C1 segment of cervical spinal cord (tissue), 14 donors: ENCODE measurements around the gene S100A1.
A peak's percentile ranks its signal among the peaks of the same experiment; 100 is the strongest.
"Not testable (repeated sequence)": the region's sequence is repeated elsewhere in the genome, so short reads cannot be mapped to it uniquely, and the experiment has no call there.

Experiments used
- DNase-seq, 14 donors: peaks; one replicate each; lab custom pipeline; 2025; lab: John Stamatoyannopoulos, UW

Gene S100A1

DNA sequence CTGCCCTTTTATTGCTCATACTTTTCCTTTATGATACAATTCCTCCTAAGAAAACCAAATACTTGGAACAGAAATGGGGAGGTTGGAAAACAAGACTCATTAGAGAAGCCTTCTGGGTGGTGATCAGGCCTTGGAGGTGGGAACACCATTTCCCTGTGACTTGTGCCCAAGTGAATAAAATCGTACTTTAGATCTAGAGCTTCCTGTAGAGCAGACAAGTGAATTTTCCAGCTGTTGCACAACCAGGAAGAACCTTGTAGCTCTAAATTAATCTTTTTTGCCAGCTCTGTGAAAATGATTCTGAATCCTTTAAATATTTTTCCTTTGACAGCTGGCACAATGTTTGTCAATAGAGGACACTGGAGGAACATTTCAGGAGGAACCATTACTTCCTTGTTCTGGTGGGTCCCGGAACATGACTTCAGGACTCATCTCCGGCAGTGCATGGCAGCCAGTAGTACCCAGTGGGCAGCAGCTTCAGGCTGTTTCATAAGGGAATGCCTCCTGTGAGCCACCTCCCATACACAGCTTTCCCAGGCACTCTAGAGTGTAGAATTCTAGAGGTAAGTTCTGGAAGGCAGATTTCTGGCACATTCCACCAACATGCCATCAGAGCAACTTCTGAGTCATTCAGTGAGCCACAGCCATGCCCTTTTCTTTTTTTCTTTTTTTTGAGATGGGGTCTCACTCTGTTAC, 24.7 kb downstream of the S100A1 start:
- DNase-seq: no peak

DNA sequence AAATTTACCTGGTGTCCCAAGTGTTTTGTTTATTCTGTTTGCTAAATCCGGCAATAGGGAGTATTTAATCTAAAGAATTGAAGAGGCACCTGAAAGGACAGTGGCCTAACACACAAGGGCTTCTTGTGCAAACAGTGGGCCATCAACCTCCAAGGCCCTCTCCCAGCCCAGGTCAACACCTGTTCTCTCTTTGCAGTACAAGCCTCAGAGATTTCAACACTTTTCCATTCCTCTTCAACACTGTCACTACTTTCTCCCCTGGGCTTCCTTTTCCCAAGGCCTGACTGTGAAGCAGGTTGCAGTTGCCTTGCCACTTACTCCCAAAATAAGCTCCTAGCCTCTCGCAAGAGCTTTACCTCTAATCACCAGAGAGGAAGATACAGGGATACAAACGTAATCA, 27.1 kb downstream of the S100A1 start:
- no peak for DNase-seq

DNA sequence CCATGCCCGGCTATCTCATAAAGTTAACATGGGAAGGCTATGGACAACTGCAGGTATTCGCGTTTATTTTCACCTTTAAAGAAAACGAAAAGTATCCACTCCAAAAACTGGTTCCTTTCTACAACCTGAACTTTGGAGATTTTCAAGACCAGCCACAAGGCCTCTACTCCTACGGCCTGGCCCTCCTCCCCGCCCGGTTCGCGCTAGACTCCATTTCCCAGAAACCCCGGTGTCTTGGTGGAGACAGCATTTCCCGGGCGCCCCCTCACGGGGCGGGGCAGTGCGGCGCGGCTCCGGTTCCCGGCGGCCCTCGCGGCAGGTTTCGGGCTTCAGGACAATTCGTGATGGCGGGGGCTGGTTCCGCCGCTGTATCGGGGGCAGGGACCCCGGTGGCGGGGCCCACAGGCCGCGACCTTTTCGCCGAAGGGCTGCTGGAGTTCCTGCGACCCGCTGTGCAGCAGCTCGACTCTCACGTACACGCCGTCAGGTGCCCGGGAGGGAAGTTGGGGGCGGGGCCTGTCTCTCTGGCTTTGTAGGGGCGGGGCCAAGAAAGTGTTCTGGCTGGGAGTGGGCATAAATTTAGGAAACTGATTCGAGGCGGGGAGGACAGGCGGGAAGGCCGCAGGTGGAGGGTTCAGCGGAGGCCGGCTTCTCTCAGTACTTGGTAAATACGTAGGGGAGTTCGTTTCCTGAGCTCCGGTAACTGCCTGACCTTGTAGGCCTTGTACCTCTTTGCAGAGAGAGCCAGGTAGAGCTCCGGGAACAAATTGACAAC, 30.4 kb downstream of the S100A1 start, which contains the start of gene SNAPIN:
TSS of gene SNAPIN (plus strand) at position 304 of the 775 bp plus-strand sequence. CDS start at position 345, 41 bp downstream.
- peak; percentile 23 to 98 (median 88) for DNase-seq

DNA sequence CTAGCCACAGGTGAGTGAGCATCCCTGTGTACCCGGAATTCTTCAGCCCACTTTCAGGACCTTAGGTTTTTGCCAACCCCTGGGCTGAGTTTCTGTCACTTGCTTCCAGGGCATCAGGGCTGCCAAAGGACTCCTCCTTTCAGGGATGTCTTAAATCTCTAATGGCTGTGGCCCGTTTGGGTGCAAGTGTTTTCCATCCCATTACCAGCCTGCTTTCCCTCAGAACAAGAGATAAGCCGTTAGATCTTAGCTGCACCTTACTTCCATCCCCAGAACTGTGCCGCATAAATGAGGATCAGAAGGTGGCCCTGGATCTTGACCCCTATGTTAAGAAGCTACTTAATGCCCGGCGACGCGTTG, 30.9 kb downstream of the S100A1 start:
- no peak for DNase-seq

DNA sequence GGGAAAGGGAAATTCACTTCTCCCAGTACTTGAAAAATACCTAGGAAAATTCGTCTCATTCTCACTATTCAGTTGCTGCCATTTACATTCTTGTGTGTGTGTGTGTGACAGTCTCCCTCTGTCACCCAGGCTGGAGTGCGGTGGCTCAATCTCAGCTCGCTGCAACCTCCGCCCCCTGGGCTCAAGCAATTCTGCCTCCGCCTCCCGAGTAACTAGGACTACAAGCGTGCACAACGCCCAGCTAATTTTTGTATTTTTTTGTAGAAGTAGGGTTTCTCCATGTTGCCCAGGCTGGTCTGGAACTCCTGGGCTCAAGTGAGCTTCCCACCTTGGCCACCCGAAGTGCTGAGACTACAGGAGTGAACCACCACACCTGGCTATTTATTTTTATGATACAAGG, 31.4 kb downstream of the S100A1 start:
- no peak for DNase-seq

DNA sequence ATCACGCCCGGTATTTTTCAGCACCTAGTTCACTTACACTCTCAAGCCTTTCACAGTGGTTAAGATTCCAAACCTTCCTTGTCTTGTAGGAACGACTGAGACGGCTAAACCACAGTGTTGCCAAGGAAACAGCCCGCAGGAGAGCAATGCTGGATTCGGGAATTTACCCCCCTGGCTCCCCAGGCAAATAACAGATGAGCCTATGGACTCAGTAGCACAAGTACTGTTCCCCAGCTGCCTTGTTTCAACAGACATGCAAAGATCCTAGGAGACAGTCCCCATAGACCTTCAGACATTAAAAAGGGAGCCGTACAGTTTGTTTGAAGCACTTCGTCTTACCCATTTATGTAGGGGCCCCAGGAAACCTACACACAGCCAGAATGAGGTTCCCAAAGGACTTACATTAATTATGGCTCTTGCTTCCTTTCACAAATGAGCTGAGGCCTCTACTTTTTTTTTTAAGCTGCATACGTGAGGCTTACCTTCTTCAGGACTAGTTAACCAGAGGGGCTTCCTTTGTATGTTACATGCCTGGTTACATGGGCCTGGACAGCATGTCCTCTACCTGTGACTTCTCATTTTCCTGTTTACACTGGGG, 33.0 kb downstream of the S100A1 start:
- no peak for DNase-seq

DNA sequence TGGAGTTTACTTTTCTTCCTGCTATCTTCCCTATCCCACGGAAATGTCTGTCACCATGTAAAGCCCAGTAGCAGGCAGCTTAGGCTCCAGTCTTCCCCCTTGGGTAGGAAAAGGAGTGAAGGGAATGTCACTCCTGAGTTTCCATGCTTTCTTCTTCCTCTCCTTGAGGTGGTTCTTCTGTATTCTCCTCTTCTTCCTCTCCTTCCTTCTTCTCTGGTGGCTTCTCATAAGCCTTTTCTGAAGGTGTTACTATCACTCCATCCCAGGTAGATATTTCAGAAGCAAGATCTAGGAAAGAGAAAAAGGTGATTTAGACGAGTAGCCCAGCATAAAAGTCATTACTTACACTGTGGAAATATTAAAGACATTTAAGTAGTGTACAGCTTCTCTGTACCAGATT, 34.0 kb downstream of the S100A1 start:
- no peak for DNase-seq

DNA sequence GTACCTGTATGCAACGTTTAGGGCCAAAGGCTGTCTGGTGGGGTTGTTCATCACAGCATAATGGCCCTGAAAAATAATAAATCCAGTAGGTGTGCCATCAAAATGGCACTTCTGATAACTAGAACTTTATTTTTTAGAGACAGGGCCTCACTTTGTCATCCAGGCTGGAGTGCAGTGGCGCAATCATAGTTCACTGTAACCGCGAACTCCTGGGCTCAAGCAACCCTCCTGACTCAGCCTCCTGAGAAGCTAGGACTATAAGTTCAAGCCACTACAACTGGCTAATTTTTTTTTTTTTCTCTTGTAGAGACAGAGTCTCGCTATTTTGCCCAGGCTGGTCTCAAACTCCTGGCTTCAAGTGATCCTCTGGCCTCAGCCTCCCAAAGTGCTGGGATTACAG, 35.0 kb downstream of the S100A1 start:
- no peak for DNase-seq

DNA sequence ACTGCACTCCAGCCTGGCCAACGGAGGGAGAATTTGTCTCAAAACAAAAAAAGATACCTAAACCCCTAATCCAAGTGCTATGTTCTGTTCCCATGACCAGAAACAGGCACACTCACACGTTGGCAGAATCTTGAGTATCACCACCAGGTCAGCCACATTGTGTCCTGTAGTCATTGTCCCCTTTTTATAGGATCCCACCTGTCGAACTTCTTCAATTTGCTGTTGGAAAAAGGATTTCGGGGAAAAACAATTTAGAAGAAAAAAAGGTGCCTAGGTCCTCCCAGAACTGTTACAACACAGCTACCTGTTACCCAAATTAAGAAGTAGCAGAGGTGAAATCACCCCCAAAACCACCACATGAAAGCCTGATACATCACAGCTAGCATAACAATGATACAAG, 39.2 kb downstream of the S100A1 start:
- DNase-seq: no peak

DNA sequence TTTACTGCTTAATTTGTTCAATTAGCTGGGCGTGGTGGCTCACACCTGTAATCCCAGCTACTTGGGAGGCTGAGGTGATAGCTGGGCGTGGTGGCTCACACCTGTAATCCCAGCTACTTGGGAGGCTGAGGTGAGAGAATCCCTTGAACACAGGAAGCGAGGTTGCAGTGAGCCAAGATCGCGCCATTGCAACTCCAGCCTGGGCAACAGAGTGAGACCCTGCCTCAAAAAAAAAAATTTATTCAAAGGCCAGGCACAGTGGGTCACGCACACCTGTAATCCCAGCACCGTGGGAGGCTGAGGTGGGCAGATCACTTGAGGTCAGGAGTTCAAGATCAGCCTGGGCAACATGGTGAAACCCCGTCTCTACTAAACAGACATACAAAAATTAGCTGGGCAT, 40.4 kb downstream of the S100A1 start:
- not testable (repeated sequence) for DNase-seq

DNA sequence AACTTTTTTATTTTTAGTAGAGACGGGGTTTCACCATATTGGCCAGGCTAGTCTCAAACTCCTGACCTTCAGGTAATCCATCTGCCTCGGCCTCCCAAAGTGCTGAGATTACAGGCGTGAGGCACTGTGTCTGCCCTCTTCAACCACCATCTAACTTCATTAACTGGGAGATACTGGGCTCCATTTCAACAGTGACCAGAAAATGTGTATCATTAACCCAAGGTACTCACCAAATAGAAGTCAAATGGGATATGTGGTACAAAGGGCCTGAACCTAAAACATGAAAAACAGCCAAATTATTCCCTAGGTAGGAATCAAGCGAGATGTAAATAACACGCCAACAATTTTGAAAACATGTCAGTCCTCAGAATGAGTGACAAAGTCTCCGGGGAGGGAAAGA, 41.4 kb downstream of the S100A1 start:
- no peak for DNase-seq

DNA sequence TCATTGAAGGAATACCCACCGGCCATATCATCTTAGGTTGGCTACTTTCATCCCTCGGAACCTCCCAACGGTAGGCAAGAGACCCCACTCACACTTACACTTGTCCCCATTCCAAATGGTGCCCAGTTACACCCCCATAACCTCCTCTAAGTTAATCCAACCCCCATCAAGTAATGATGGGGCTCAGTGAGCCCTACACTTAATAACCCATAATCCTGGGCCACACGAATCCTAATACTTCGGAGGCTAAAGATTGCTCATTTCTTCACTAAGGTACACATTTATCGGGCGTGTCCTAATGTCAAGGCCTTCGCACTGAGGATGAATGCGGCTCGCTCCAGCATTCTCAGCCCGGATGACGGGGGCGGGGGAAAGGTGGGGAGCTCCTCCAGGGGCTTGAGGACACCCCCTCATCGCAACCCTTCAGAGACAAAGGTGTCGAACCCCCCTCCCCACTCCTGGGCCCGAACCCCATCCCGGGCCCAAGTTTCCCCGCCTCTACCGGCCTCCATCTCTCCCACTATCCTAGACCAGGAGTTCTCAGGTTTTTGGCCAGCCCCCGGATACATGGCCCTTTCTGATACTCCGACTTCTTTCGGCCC, 42.1 kb downstream of the S100A1 start:
- DNase-seq: no peak

DNA sequence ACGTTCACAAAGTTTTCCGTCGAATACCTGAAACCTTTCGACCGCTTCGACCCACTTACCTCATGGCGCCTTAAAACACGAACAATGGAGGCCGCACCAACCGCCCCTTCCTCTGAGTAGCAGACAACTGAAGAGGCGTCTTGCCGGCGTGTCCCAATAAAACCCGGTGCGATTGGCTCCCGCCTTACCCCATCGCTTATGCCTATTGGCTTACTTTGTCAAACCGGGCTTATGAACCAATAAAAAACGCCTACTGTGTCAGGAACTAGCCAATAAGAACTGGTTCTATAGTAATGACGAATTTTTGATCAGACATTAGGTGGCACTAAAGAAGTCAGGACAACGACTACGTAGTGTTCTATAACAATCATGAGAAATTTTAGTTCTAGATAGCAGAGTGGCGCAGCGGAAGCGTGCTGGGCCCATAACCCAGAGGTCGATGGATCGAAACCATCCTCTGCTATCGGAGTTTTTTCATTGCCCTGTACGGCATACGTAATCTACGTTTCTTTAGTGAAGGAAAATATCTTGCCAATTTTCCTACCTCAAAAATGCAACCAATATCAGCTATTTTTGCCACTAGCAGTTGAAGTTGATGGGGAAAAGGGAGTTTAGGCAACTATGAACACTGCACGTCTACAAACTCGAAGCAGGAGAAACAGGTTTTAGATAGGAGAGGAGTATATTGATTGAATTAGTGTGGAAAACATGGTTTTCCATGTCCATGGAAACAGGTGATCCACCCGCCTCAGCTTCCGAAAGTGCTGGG, 42.8 kb downstream of the S100A1 start, which contains the start of gene ILF2:
TSS of gene ILF2 (minus strand) at position 135 of the 769 bp plus-strand sequence. CDS start at position 64, 71 bp downstream.
- peak; percentile 60 to 98 (median 92) for DNase-seq

DNA sequence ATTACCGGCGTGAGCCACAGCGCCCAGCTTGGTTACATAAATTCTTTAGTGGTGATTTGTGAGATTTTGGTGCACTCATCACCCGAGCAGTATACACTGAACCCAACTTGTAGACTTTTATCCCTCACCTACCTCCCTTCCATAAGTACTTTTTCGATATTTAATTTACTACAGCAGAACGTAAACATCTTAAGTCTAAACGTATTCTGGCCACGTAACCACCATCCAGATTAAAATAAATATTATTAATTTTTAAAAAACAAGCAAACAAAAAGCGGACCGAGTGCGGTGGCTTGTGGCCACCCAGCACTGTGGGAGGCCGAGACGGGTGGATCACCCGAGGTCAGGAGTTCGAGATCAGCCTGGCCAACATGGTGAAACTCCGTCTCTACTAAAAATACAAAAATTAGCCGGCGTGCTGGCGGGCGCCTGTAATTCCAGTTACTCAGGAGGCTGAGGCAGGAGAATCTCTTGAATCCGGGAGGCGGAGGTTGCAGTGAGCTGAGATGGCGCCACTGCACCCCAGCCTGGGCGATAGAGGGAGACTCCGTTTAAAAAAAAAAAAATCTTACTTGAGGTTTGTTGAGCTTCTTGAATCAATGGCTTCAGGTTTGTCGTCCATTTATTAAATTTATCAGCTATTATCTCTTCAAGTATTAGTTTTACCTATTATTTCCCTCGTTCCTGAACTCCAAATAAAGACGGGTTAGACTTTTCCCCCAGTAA, 43.6 kb downstream of the S100A1 start:
- DNase-seq: peak in 1 of 14 donors; percentile 28

DNA sequence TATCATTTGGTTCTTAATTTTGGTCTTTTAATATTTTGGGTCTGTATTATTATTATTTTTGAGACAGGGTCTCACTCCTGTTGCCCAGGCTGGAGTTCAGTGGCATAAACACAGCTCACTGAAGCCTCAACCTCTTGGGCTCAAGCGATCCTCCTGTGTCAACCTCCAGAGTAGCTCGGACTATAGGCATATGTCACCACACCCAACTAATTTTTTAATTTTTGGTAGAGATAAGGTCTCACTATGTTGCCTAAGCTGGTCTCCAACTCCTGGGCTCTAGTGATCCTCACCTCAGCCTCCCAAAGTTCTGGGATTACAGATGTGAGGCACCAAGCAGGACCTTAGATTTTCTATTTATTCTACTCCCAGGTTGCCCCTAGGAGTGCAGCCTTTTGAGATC, 45.3 kb downstream of the S100A1 start:
- no peak for DNase-seq

DNA sequence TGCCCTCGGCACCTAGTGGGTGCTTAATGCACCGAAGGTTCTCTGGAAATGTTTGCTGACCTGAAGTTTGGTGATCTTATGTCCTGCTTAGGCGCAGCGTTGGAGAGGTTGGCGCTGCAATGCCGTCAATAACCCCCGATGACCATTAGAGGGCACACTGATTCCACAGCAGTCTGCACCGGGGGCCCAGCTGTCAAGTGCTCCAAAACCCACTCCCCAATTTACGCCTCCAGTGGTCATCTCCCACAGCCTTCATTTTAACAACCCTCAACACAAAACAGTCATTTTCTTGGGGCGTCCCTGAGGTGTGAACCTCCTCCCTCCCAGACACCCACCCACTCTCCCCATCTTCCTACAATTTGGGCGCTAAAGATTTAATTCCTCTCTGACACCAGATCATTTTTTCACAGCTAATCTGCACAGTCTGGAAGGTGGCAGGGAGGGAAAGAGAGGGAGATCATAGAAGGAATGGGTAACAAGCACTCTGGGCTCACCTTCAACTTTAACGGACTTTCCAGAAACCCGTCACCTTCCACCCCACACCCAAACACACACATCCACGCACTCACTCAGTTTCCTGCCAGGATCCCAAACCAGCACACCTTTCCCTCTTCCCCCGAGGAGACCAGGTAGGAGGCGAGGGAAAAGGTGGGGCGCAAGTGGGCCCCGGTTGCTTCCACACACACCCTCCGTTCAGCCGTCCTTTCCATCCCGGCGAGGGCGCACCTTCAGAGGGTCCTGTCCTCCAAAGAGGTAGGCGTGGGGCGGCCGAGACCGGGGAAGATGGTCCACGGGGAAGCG, 49.7 kb downstream of the S100A1 start:
- DNase-seq: peak in 7 of 14 donors; percentile 4 to 39 (median 22)

DNA sequence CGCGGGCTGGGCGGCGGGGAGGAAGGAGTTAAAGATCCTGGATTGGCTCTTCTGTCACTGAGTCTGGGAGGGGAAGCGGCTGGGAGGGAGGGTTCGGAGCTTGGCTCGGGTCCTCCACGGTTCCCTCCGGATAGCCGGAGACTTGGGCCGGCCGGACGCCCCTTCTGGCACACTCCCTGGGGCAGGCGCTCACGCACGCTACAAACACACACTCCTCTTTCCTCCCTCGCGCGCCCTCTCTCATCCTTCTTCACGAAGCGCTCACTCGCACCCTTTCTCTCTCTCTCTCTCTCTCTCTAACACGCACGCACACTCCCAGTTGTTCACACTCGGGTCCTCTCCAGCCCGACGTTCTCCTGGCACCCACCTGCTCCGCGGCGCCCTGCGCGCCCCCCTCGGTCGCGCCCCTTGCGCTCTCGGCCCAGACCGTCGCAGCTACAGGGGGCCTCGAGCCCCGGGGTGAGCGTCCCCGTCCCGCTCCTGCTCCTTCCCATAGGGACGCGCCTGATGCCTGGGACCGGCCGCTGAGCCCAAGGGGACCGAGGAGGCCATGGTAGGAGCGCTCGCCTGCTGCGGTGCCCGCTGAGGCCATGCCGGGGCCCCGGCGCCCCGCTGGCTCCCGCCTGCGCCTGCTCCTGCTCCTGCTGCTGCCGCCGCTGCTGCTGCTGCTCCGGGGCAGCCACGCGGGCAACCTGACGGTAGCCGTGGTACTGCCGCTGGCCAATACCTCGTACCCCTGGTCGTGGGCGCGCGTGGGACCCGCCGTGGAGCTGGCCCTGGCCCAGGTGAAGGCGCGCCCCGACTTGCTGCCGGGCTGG, 50.5 kb downstream of the S100A1 start, which contains the start of gene NPR1:
TSS of gene NPR1 (plus strand) at position 170 of the 818 bp plus-strand sequence. CDS start at position 591, 421 bp downstream.
- DNase-seq: no peak

DNA sequence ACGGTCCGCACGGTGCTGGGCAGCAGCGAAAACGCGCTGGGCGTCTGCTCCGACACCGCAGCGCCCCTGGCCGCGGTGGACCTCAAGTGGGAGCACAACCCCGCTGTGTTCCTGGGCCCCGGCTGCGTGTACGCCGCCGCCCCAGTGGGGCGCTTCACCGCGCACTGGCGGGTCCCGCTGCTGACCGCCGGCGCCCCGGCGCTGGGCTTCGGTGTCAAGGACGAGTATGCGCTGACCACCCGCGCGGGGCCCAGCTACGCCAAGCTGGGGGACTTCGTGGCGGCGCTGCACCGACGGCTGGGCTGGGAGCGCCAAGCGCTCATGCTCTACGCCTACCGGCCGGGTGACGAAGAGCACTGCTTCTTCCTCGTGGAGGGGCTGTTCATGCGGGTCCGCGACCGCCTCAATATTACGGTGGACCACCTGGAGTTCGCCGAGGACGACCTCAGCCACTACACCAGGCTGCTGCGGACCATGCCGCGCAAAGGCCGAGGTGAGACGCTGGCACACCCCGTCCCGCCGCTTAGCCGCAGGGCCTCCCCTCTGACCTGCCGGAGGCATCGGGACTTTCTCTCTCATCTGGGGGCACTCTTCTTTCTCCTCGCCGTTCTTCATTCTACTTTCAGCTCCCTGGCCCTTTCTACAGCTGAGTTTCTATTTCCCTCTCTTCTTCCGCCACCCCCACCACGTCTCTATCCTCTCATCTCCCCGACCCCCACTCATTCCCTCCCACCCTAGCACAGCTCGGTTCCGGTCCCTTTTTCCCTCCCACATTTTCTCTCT, 51.3 kb downstream of the S100A1 start:
- no peak for DNase-seq
